HL-60/S4 treated with retinoic acid at 250 ng/mL for 4 days and 3 days (cell line): ENCODE results near the gene DFFA.
"Not testable (repeated sequence)": the region's sequence is repeated elsewhere in the genome, so short reads cannot be mapped to it uniquely, and the experiment has no call there.

ENCODE experiments used
- in situ Hi-C: fragments of 300-500 bp; cut with MboI; formaldehyde crosslinking; loops from 2 replicates; pipeline ENCODE4 v1.7.0; 2022; ENCODE audit warnings: low sequenced_read_pairs

DFFA gene

DNA sequence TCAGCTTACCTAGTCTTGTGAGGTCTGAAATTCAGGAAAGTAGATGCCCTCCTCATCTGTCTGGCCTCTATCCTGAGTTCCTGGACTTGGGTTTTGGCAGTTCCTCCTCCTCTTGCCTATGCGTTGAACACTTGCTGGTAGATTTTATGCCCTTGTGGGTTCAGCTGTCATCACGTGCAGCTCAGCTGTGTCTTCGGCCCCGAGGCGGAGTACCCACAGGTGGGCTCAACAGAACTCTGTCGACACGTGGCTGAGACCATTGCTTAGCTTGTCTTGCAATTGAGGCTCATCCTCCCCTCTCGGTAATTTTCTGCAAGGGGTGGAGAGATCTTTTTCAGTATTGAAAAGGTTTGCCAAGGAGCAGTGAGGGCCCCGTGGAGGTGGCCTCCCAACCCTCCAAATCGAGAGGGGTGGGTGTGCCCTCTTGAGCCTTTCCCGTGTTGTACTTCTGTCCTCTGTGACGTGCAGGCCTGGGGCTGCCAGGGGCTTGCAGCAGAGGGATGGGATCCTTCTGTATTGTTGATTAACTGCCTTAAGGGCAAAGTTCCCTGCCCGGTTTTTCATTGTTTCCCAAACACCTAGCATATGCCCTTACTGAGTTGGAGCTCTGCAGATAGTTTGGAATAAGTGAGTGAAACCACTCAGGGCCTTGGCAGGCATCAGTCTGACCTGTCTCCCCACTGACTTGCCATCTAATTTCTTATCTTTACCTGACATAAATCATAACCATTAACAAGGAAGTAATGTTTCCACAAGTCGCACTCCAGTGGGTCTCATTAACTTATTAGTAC, 39.2 kb downstream of the DFFA start:
- in situ Hi-C loops = no loop called here

DNA sequence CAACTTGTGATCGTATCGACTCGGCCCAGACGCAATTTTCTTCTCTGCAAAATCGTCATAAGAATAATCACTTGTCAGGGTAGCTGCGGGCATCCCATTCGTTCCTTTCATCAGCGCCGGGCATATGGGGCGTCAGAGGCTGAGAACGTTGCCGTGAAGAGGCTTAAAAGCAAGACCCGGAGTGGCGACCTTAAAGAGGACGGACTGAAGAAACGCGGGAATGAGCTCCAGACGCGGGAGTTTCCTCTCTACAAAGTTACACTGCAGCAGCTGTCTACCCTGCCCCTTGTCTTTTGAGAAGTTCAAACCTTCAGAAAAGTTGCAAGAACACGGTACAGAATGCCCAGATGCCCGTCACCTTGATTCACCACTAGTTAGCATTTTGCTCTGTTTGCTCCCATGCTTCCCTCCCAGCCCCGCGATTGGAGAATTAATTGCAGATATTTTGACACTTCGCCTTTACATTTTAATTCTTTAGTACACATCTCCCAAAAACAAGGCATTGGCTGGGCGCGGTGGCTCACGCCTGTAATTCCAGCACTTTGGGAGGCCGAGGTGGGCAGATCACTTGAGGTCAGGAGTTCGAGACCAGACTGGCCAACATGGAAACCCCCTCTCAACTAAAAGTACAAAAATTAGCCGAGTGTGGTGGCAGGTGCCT, 41.1 kb downstream of the DFFA start:
- in situ Hi-C loops = no loop called here

- in situ Hi-C loops = no loop called here
Observed at GRCh38 chr1:10430216-10431069, 41.9 kb downstream of the DFFA start, which contains the start of gene CENPS. Gene CENPS (plus strand): TSS chr1:10430433. CDS start chr1:10430518, 85 bp downstream.

DNA sequence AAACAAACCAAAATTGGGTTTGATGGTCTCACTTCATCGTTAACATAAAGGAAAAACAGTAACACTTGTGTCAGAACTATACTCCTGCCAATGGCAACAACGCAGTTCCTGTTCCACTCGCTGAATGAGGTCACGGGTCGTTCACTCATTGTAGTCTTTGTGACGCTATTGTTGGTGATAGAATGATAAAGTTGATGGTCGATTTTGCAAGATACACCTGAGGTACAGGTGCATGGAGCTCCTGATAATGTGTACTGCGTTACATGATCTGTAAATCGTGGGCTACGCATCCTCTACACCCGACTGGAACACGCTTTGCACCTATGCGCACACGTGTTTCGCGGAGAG, 42.5 kb downstream of the DFFA start:
- in situ Hi-C loops = no loop called here

DNA sequence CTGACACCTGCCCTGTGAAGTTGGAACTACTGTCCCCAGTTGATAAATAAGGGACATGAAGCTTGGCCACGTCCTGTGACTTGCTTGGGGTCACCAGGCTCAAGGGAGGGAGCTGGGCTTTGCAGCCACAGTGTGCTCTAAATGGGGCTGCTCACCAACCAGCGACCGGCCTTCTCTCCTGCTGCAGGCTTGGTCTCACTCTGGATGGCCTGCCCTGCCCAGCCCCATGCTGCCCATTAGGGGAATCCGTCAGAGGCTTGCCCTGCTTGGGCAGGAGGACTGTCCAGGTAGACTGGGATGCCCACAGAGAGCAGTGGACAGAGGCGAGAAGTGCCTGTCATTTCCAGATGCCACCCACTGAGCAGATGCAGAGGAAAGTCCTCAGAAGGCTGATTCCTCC, 43.3 kb downstream of the DFFA start:
- in situ Hi-C loops = no loop called here

- in situ Hi-C loops = not testable (repeated sequence)
Observed at GRCh38 chr1:10426535-10426848, 45.8 kb downstream of the DFFA start.

GRCh38 chr1:10425826-10426534, 46.3 kb downstream of the DFFA start:
- in situ Hi-C loops = not testable (repeated sequence)

GRCh38 chr1:10424651-10425050, 47.7 kb downstream of the DFFA start:
- in situ Hi-C loops = no loop called here

DNA sequence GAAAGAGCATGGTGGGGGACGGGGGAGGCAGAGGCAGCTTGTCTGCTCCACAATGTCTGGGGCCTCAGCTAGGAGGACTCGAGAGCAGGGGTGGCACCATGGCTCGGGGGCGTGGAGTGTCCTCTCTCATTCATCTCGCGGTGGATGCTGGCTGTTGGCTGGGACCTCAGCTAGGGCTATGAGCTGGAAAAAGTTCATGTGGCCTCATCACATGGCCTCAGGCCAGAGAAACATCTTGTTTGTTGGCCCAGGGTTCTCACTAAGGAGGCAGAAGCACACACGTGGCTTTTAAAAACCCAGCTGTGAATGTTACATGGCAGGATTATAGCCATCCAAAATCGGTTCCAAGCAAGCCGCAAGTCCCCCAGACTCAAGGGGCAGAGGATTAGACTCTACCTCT, 48.3 kb downstream of the DFFA start:
- in situ Hi-C loops = no loop called here

DNA sequence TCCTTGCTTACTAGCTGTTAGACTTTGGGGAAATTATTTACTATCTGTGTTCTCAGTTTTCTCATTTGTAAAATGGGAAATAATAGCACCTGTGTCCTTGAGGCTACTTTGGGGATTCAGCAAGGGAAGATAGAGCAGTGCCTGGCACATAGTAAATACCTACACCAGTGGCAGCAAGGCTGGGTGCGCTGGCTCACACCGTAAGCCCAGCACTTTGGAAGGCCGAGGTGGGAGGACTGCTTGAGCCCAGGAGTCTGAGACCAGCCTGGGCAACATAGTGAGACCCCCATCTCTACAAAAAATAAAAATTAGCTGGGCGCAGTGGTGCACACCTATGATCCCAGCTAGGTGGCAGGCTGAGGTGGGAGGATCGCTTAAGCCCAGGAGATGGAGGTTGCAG, 50.7 kb downstream of the DFFA start:
- in situ Hi-C loops = no loop called here

- in situ Hi-C loops = no loop called here
Observed at GRCh38 chr1:10419351-10419750, 53.0 kb downstream of the DFFA start.

- in situ Hi-C loops = not testable (repeated sequence)
Observed at GRCh38 chr1:10418741-10419140, 53.6 kb downstream of the DFFA start.

- in situ Hi-C loops = not testable (repeated sequence)
Observed at GRCh38 chr1:10415967-10416366, 56.4 kb downstream of the DFFA start.

GRCh38 chr1:10415211-10415930, 57.0 kb downstream of the DFFA start:
- in situ Hi-C loops = no loop called here

- in situ Hi-C loops = no loop called here
Observed at GRCh38 chr1:10407201-10407600, 65.1 kb downstream of the DFFA start.
